22Rv1 (cell line): Measurements from ENCODE around the gene YIPF3.

Experiments used
- CTCF ChIP-seq: fragments of 450-650 bp; IDR thresholded peaks from 2 replicates; pipeline ENCODE4 v1.5.1; 2017; ENCODE audit warnings: mild to moderate bottlenecking
- ZFX ChIP-seq: fragments of 450-650 bp; IDR thresholded peaks from 2 replicates; pipeline ENCODE4 v1.6.1; 2017; ENCODE audit warnings: antibody characterized with exemption, borderline replicate concordance

GRCh38 chr6:43469947-43470346 lies 46.8 kb downstream of the YIPF3 start:
- no peak for TF ChIP-seq CTCF
- no peak for TF ChIP-seq ZFX
